Mesothelial cell of epicardium (in vitro differentiated cells): Measurements from ENCODE around the gene SOCS2. TPM values are rescaled to one million over a fixed set of nuclear protein-coding genes. Genes with fewer than 3 reads are reported as not detected.

ENCODE experiments used
- DNase-seq, 2 experiments: peaks; one replicate each; pipeline ENCODE4 v3.0.0; 2021; ENCODE audit warnings: low spot score in 2 of 2; ENCODE audit not compliant: unreplicated experiment in 2 of 2
- H3K27ac Mint-ChIP-seq: 2 replicates; pipeline ENCODE4 v1.8.0; 2021; ENCODE audit warnings: mixed read lengths
- H3K27me3 Mint-ChIP-seq: 2 replicates; pipeline ENCODE4 v1.8.0; 2021; ENCODE audit warnings: low read depth, mixed read lengths
- H3K36me3 Mint-ChIP-seq: 2 replicates; pipeline ENCODE4 v1.8.0; 2021; ENCODE audit warnings: mixed read lengths
- H3K4me1 Mint-ChIP-seq: 2 replicates; pipeline ENCODE4 v1.8.0; 2021; ENCODE audit warnings: mixed read lengths
- H3K4me3 Mint-ChIP-seq: 2 replicates; pipeline ENCODE4 v1.8.0; 2021; ENCODE audit warnings: mild to moderate bottlenecking, moderate library complexity, mixed read lengths
- H3K9me3 Mint-ChIP-seq: 2 replicates; pipeline ENCODE4 v1.8.0; 2021; ENCODE audit warnings: mixed read lengths
- CTCF ChIP-seq: fragments of 200-600 bp; sonication (generic); IDR thresholded peaks from one replicate; pipeline ENCODE4 v1.5.0; 2021; ENCODE audit warnings: antibody characterized with exemption; ENCODE audit not compliant: unreplicated experiment
- total RNA-seq: library from RNA; stranded (reverse); gene quantifications from 3 replicates; pipeline ENCODE4 v1.2.1, GENCODE V29; 2021

SOCS2 gene
- 11.8 to 13.9 TPM (median 12.7 TPM) in 3 replicates for total RNA-seq

GRCh38 chr12:93571925-93572711 is at the start of gene SOCS2:
SOCS2 (plus strand) TSS chr12:93572675; CDS start chr12:93572898, 223 bp downstream.
- no peaks in the 10 kb centered on the region for H3K9me3 Mint-ChIP-seq
- peaks cover 10% of the 10 kb centered on the region for H3K27me3 Mint-ChIP-seq
- peak; percentile 32 to 61 for DNase-seq
- H3K4me3 Mint-ChIP-seq = peak within 1 kb of the TSS; percentile 79
- peaks cover 4% of the 10 kb centered on the region for H3K36me3 Mint-ChIP-seq
- peaks cover 20% of the 10 kb centered on the region for H3K4me1 Mint-ChIP-seq
- peak within 1 kb of the TSS; percentile 66 for H3K27ac Mint-ChIP-seq
- TF ChIP-seq CTCF = no peak

GRCh38 chr12:93524386-93525133 is 47.9 kb upstream of the SOCS2 start:
- Mint-ChIP-seq H3K4me1 (peaks cover 19% of the 10 kb centered on the region), H3K9me3 (peaks cover 2% of the 10 kb centered on the region), H3K27ac (no peak overlapping the region), H3K27me3 (no peaks in the 10 kb centered on the region), H3K4me3 (no peak overlapping the region), H3K36me3 (no peaks in the 10 kb centered on the region)
- no peak for DNase-seq
- TF ChIP-seq CTCF = no peak

GRCh38 chr12:93526786-93527428 is 45.6 kb upstream of the SOCS2 start:
- Mint-ChIP-seq H3K4me3 (no peak overlapping the region), H3K9me3 (peaks cover 5% of the 10 kb centered on the region), H3K27me3 (no peaks in the 10 kb centered on the region), H3K4me1 (peaks cover 21% of the 10 kb centered on the region), H3K36me3 (no peaks in the 10 kb centered on the region), H3K27ac (no peak overlapping the region)
- no peak for DNase-seq
- TF ChIP-seq CTCF = no peak

GRCh38 chr12:93530358-93530757 is 42.1 kb upstream of the SOCS2 start:
- H3K4me1 Mint-ChIP-seq = peaks cover 11% of the 10 kb centered on the region
- H3K27me3 Mint-ChIP-seq = no peaks in the 10 kb centered on the region
- no peak overlapping the region for H3K4me3 Mint-ChIP-seq
- no peak for TF ChIP-seq CTCF
- no peak for DNase-seq
- H3K9me3 Mint-ChIP-seq = peaks cover 5% of the 10 kb centered on the region
- H3K36me3 Mint-ChIP-seq = no peaks in the 10 kb centered on the region
- H3K27ac Mint-ChIP-seq = peak overlapping the region; percentile 72

- H3K27me3 Mint-ChIP-seq = no peaks in the 10 kb centered on the region
- no peak for DNase-seq
- no peaks in the 10 kb centered on the region for H3K36me3 Mint-ChIP-seq
- H3K4me1 Mint-ChIP-seq = peaks cover 2% of the 10 kb centered on the region
- no peak for TF ChIP-seq CTCF
- H3K27ac Mint-ChIP-seq = no peak overlapping the region
- peaks cover 5% of the 10 kb centered on the region for H3K9me3 Mint-ChIP-seq
- H3K4me3 Mint-ChIP-seq = no peak overlapping the region
Measured at GRCh38 chr12:93533310-93533709, 39.2 kb upstream of the SOCS2 start.
